Fibroblast of gingiva (primary cell): Measurements from ENCODE around the gene BMPR1B.
"Not testable (repeated sequence)": the region's sequence is repeated elsewhere in the genome, so short reads cannot be mapped to it uniquely, and the experiment has no call there.

Experiments used
- DNase-seq: peaks from one replicate; pipeline ENCODE4 v3.0.0-alpha.2; 2011; ENCODE audit warnings: low read depth

Gene BMPR1B

DNA sequence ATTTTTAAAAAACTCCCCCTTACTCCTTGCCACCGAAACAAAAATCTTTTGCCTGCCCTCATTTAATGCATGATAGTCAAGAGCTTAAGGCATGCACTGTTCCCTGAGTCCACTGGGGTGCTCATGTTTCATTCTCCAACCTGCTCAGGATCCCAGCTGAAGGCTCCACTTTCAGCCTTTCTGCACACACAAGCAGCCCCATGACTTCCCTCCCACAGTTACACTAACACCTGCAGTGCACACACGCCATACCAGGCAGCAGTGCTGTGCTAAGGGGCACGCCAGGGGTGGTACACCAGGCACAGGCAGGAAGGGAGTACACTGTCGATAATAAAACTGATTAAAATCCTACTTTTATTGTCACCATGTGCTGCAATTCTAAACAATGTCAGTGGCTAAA, 385.2 kb downstream of the BMPR1B start:
- DNase-seq: no peak

GRCh38 chr4:95151255-95151654, 393.5 kb downstream of the BMPR1B start:
- DNase-seq: no peak

- DNase-seq: no peak
Measured at GRCh38 chr4:95153182-95153581, 395.4 kb downstream of the BMPR1B start.

DNA sequence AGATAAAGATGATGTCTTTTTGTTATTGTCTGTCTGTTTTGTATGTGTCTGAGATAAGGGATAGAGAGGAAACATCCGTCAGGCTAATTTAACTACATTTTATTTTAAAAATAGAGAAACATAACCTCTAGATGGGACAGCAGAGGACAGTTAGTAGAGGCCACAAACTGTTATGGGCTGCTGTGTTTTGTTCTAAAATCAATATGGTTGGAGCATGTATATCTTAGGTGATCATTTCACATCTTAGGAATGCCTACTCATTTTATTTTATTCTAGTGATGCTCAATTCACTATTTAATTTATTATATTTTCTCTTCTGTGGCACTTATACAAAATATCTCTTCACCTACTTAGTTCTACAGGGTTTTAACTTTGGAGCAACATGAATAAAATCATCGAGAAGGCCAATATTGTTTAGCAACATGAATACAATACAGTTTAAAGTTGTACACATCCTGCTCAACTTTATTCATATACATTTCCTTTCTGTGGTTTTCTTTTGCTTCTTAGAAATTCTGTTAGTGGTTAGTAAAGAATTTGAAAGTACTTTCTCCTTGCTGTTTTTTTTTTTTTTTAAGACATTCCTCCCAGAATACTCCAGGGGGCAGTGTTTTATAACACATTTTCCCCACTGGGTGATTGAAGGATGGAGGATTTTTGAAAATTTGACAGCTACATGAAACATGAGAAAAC, 398.1 kb downstream of the BMPR1B start:
- no peak for DNase-seq

DNA sequence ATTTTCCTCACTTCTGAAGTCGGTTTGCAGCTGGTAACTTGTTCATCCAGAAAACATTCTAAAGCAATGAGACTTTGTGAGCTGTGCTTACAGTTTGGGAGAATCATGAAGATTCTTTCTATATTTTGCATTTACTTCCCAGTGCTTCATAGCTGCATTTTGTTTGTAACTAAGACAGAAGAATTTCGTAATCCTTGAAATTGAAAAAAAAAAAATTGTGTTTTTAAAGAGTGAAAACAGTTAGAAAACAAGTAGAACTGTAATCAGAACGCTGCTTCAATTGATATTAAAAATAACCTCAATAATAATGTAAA, 398.7 kb downstream of the BMPR1B start:
- no peak for DNase-seq

GRCh38 chr4:95157596-95157995, 399.8 kb downstream of the BMPR1B start:
- DNase-seq: no peak

DNA sequence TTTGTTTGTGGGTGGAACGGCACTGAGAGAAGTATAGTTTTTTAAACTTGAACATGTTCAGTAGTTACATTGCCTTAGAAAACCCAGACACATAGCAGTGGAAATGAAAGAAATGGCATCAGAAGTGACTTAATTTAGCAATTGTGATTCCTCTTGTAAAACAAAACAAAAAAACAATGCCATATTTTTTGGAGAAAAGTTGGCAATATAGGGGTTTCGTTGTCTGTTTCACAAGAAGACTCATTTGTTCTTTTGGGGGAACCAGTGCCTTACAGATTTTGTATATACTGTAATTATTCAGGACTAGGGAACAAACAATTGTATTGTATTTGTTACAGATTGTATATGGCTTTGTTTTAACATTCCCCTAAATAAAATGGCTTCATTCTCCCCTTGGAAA, 400.3 kb downstream of the BMPR1B start:
- no peak for DNase-seq

DNA sequence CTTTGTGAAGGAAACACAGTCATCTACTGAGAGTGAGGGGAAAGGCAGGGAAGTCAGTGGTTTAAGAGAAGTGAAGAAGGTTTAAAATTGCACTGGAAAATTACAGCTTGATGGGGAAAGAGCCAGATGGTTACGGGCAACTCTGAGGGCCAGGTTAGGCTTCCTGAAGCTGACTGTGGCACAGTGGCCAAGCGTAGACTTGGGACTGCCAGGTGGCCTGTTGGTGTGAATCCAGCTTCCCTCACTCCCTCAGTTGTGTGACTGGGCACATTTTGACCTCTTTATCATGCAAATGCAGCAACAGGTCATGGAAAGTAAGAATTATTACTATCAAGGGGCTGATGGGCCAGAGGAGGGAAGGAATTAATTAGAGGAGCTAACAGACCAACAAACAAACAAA, 400.9 kb downstream of the BMPR1B start:
- no peak for DNase-seq

GRCh38 chr4:95159384-95159783, 401.6 kb downstream of the BMPR1B start:
- no peak for DNase-seq

DNA sequence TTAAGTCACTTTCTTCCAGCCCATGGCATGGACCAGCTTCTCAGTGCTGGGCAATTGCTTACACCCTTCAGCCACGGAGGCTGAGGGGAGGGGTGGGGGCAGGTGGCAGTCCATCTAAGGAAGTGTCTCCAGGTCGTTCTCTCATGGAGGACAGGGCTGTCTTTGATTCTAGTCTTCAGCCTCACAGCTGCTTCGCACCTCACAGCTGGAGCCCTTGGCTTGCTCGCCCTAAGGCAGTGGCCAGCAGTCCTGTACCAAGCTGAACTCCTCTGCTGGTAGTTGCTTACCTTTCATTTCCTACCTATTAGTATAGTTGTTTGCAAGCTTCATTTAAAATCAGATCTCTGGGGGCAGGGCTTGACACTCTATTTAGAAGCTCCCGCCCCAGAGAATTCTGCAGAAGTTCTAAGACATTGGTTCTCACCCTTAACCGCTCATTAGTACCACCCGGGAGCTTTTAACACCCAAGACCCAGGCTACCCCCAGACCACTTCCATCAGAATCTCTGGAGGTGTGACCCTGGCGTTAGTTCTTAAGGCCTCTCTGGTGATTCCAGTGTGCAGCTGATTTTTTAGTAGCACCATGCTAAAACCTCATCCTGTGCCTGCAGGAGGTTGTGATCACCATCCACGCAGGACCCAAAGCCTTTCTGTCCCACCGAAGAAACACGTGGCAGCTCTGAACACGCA, 404.2 kb downstream of the BMPR1B start:
- no peak for DNase-seq

DNA sequence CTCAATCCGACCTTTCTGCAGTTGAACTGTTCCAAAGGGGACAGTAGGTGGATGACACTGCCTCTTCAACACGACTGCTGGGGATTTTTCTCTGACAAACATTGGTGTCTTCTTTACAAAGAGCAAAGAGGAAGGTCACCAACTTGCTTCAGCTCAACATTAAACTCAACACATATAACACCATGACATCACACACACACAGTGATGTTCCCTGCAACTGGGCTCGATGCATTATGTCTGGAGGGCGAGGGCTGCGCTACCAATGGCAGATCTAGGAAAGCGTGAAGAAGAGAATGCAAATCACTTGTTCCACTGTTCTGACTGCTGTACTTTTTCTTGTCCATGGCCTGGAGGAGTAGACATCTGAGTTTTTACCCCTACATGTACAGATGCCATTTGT, 405.1 kb downstream of the BMPR1B start:
- DNase-seq: no peak

- peak; percentile 55 for DNase-seq
Measured at GRCh38 chr4:95165926-95166524, 408.3 kb downstream of the BMPR1B start.

DNA sequence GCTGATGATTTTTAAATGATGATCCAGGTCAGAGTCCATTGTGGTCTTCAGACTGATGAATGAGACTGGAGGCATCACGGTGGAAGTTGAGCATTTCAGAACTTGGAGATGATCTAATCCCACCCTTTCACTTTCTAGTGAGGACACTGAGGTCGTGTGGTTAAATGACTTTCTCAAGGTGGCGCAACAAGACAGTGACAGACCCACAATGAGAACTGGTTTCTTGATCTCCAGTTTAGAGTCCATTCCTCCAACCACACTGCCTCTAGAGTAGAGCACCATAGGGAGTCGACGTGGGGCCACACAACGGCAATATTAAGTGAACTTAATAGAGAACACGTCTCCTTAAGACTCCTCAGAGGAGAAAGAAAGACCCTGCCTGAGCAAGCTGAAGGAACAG, 410.1 kb downstream of the BMPR1B start:
- no peak for DNase-seq

GRCh38 chr4:95170176-95170575, 412.4 kb downstream of the BMPR1B start:
- no peak for DNase-seq

GRCh38 chr4:95171377-95171776, 413.6 kb downstream of the BMPR1B start:
- DNase-seq: not testable (repeated sequence)

GRCh38 chr4:95178938-95179337, 421.2 kb downstream of the BMPR1B start:
- no peak for DNase-seq

- DNase-seq: no peak
Measured at GRCh38 chr4:95180531-95181242, 422.9 kb downstream of the BMPR1B start.

GRCh38 chr4:95181243-95181995, 423.7 kb downstream of the BMPR1B start:
- no peak for DNase-seq

GRCh38 chr4:95181996-95182306, 424.2 kb downstream of the BMPR1B start:
- DNase-seq: no peak

DNA sequence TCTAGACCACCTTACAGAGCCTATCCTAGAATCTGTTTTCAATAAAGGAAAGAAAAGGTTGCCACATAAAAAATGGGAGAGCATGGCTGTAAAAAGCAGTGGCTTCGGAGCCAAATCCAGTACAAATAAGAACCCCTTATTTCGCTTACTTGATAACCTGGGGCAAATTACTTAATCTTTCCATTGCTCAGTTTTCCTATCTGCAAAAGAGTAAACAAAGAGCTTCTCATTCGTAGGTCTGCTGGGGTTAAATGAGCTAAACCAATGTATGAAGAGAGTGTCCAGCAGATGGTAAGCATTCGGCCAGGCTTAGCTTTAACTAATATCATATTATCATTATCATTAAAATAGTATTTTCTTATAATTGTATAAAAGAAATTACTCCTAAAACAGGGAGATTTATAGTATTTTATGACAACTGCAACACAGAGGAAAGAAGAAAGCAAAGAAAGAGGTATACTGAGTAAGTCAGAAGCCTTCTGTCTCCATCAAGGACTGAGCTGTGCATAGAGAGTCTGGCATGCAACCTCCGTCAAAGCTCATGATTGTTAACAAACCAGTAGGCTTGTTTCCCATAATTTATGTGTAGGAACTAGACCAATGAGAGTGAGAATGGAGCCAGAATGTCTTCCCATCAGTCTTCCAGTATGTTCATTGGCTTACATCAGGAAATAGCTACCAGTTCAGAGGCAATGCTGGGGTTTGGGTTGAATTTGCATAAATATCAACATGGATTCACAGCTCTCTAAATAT, 426.1 kb downstream of the BMPR1B start:
- DNase-seq: no peak

DNA sequence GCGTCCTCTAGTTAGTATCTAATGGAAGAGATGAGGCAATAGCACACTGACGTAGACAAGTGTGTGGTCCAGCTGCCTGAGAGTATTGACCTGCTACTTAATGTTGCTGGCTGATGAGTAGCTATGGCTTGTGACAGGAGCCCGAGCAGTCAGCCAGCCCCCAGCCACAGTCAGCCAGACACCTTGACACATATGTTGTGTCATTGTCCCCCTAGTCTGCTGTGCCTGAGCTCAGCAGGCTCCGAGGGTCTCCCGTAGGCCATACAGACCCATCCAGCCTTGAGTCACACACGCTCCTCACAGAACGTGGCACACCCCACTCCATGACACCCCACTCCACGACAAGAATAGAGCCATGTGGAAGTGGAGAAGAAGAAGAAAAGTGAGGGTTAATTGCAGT, 428.9 kb downstream of the BMPR1B start:
- DNase-seq: no peak
